Colonic mucosa (tissue), 4 donors: ENCODE results near the gene NUP93. TPM values are rescaled to one million over a fixed set of nuclear protein-coding genes. Genes with fewer than 3 reads are reported as not detected.

Source experiments
- DNase-seq: peaks from one replicate; pipeline ENCODE4 v3.0.0-alpha.2; 2020
- H3K27ac ChIP-seq: fragments of 200-600 bp; one replicate; pipeline ENCODE4 v1.8.0; 2021
- H3K27me3 ChIP-seq: fragments of 200-600 bp; one replicate; pipeline ENCODE4 v1.8.0; 2021
- H3K36me3 ChIP-seq: fragments of 200-600 bp; one replicate; pipeline ENCODE4 v1.8.0; 2021
- H3K4me1 ChIP-seq: fragments of 200-600 bp; one replicate; pipeline ENCODE4 v1.8.0; 2021; ENCODE audit warnings: mild to moderate bottlenecking
- H3K4me3 ChIP-seq: fragments of 200-600 bp; one replicate; pipeline ENCODE4 v1.8.0; 2021
- H3K9ac ChIP-seq, 2 donors: one replicate each; pipeline ENCODE4 v1.7.0; 2013; ENCODE audit warnings: control low read depth in 2 of 2, low read depth in 2 of 2, low read length in 2 of 2
- H3K9me3 ChIP-seq: fragments of 200-600 bp; one replicate; pipeline ENCODE4 v1.8.0; 2021
- CTCF ChIP-seq: fragments of 200-600 bp; IDR thresholded peaks from one replicate; pipeline ENCODE4 v1.8.0; 2022; ENCODE audit warnings: antibody characterized with exemption, mild to moderate bottlenecking
- intact Hi-C: fragments of 100-400 bp; cut with DNase I; formaldehyde crosslinking; loops from one replicate; pipeline ENCODE4 v1.14.1; 2022
- total RNA-seq, 2 donors: library from RNA; stranded (reverse); fragmentation: NEBNext Ultra II Directional in 1 of 2; extraction: Animal tissue kit (Norgen Biotek cat#: 25700) in 1 of 2; gene quantifications; one replicate each; pipeline ENCODE4 v1.2.1, GENCODE V29; 2021
- donor health status: healthy.
- donor health status: DM: no; HTN: no; CAD: no.
- donor health status: DM: no; HTN: no; CAD: no.

The NUP93 gene
- total RNA-seq, 2 donors from 2014 or later, result 33.0 to 79.2 TPM

GRCh38 chr16:56773532-56773931, 43.6 kb downstream of the NUP93 start:
- intact Hi-C loops, result no loop called here
- no peak overlapping the region for H3K9ac ChIP-seq
- no peak overlapping the region for H3K4me3 ChIP-seq
- no peaks in the 10 kb centered on the region for H3K36me3 ChIP-seq
- H3K27ac ChIP-seq, result no peak overlapping the region
- TF ChIP-seq CTCF, result no peak
- no peak for DNase-seq
- peaks cover 3% of the 10 kb centered on the region for H3K4me1 ChIP-seq
- H3K27me3 ChIP-seq, result no peaks in the 10 kb centered on the region
- no peaks in the 10 kb centered on the region for H3K9me3 ChIP-seq

DNA sequence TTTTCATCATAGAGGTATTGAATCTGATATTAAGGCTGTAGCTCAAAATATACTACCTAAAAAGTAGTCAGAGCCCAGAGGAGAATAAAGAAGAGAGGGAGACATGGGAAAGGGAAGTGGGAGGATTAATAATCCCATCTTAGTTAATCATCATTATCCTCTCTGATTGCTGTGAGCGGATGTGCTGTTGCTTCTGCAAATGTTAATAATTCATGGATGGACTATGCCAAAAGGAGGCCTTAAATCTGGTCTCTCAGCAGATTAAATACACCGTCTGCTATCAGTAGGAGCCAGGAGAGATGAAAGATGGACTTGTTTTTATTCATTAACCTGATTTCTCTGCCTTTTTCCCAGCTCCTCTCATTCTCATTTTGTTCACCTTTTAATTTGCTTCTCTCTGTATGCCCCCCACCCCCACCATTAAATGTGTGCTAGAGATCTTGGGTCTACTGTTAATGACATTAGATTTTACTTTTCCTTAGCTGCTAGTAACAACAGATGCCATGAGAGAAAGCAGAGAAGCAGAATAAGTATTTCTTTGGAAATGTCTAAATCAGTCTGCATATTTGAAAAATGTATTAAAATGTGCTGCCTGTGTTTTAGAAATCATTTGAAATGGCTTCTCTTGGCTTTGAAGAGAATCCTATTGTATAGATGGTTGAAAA, 44.2 kb downstream of the NUP93 start:
- Histone ChIP-seq H3K9me3 (no peaks in the 10 kb centered on the region), H3K4me1 (peaks cover 3% of the 10 kb centered on the region), H3K27me3 (no peaks in the 10 kb centered on the region), H3K4me3 (no peak overlapping the region), H3K36me3 (no peaks in the 10 kb centered on the region), H3K27ac (no peak overlapping the region), H3K9ac (no peak overlapping the region)
- DNase-seq, result no peak
- TF ChIP-seq CTCF, result no peak
- intact Hi-C loops, result no loop called here

DNA sequence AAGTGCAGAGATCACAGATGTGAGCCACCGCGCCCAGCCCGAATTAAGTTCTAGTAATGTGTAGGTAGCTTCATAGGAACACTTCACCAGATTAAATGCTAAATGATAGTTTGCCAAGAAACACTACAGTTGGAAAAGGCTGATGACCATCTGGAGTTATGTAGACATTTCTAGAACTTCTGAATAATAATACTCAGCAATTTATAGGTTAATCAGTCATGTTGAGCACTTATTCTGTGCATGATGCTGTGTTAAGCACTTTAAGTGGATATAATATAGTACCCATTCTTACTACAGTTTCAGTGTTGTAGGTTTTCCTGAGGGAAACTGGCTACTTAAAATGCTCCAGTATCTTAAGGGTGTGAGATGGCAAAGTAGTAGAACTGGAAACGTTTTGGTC, 45.2 kb downstream of the NUP93 start:
- H3K27ac ChIP-seq, result no peak overlapping the region
- H3K9ac ChIP-seq, result no peak overlapping the region
- no peak for DNase-seq
- H3K4me3 ChIP-seq, result no peak overlapping the region
- TF ChIP-seq CTCF, result no peak
- H3K4me1 ChIP-seq, result no peaks in the 10 kb centered on the region
- no peaks in the 10 kb centered on the region for H3K36me3 ChIP-seq
- no peaks in the 10 kb centered on the region for H3K9me3 ChIP-seq
- H3K27me3 ChIP-seq, result no peaks in the 10 kb centered on the region
- intact Hi-C loops, result no loop called here

- H3K27me3 ChIP-seq, result no peaks in the 10 kb centered on the region
- no peaks in the 10 kb centered on the region for H3K9me3 ChIP-seq
- no peak overlapping the region for H3K9ac ChIP-seq
- intact Hi-C loops, result no loop called here
- H3K4me3 ChIP-seq, result no peak overlapping the region
- no peak for TF ChIP-seq CTCF
- H3K27ac ChIP-seq, result no peak overlapping the region
- no peaks in the 10 kb centered on the region for H3K4me1 ChIP-seq
- H3K36me3 ChIP-seq, result no peaks in the 10 kb centered on the region
- DNase-seq, result no peak
These were observed 46.6 kb downstream of the NUP93 start for GRCh38 chr16:56776562-56776961.

DNA sequence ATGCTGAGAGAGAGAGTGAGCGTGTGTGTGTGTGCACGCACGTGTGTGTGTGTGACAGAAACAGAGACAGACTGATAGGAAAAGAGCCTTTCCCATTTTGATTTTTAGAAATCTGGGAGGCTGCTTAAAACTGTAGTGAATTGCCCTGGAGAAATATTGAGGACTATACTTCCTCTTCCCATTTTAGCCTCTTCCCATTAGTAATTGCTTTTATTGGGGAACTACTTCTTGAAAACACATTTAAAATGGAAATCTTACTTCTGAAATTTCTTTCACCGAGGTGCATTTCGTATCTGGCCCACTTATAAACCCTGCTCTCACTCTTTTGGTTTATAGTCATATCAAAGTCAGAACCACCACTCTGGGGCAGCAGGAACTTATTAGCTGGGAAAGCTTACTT, 47.1 kb downstream of the NUP93 start:
- Histone ChIP-seq H3K27ac (no peak overlapping the region), H3K4me1 (no peaks in the 10 kb centered on the region)

More for the DNA sequence above, 47.1 kb downstream of the NUP93 start:
- Histone ChIP-seq H3K9me3 (no peaks in the 10 kb centered on the region), H3K9ac (no peak overlapping the region), H3K27me3 (no peaks in the 10 kb centered on the region), H3K4me3 (no peak overlapping the region), H3K36me3 (no peaks in the 10 kb centered on the region)
- TF ChIP-seq CTCF, result no peak
- no peak for DNase-seq
- intact Hi-C loops, result no loop called here
